ENCODE results near the gene NUP133.
A peak's percentile ranks its signal among the peaks of the same experiment; 100 is the strongest.
"Not testable (repeated sequence)": the region's sequence is repeated elsewhere in the genome, so short reads cannot be mapped to it uniquely, and the experiment has no call there.

Gene NUP133

GRCh38 chr1:229448845-229449244 lies 59.3 kb downstream of the NUP133 start:
- no peak for DNase-seq (ENCODE audit: low spot score)

GRCh38 chr1:229448354-229448753 lies 59.8 kb downstream of the NUP133 start:
- no peak for DNase-seq (ENCODE audit: low spot score)

- DNase-seq (ENCODE audit: low spot score): no peak
Observed at GRCh38 chr1:229447809-229448252, 60.3 kb downstream of the NUP133 start.

GRCh38 chr1:229445828-229446227 lies 62.3 kb downstream of the NUP133 start:
- no peak for DNase-seq (ENCODE audit: low spot score)

GRCh38 chr1:229440851-229441537 lies 67.1 kb downstream of the NUP133 start:
- no peak for DNase-seq (ENCODE audit: low spot score)

- DNase-seq (ENCODE audit: low spot score): no peak
Observed at GRCh38 chr1:229438021-229438420, 70.1 kb downstream of the NUP133 start.

GRCh38 chr1:229437443-229437842 lies 70.7 kb downstream of the NUP133 start:
- no peak for DNase-seq (ENCODE audit: low spot score)

GRCh38 chr1:229436201-229436600 lies 71.9 kb downstream of the NUP133 start:
- peak; percentile 18 for DNase-seq (ENCODE audit: low spot score)

- peak; percentile 61 for DNase-seq (ENCODE audit: low spot score)
Observed at GRCh38 chr1:229434641-229435051, 73.5 kb downstream of the NUP133 start.

- peak; percentile 45 for DNase-seq (ENCODE audit: low spot score)
Observed at GRCh38 chr1:229434005-229434640, 74.0 kb downstream of the NUP133 start, which contains the start of gene ACTA1. TSS of gene ACTA1 (minus strand) at chr1:229434094. CDS start at chr1:229433115, 979 bp downstream.

- peak; percentile 36 for DNase-seq (ENCODE audit: low spot score)
Observed at GRCh38 chr1:229433364-229434004, 74.7 kb downstream of the NUP133 start.

- DNase-seq (ENCODE audit: low spot score): peak; percentile 39
Observed at GRCh38 chr1:229432905-229433304, 75.2 kb downstream of the NUP133 start.

- peak; percentile 48 for DNase-seq (ENCODE audit: low spot score)
Observed at GRCh38 chr1:229432116-229432461, 76.1 kb downstream of the NUP133 start.

GRCh38 chr1:229431284-229432115 lies 76.6 kb downstream of the NUP133 start:
- peak; percentile 42 for DNase-seq (ENCODE audit: low spot score)

GRCh38 chr1:229430761-229431283 lies 77.3 kb downstream of the NUP133 start:
- DNase-seq (ENCODE audit: low spot score): peak; percentile 43

- no peak for DNase-seq (ENCODE audit: low spot score)
Observed at GRCh38 chr1:229428256-229428655, 79.9 kb downstream of the NUP133 start.

GRCh38 chr1:229427572-229427971 lies 80.6 kb downstream of the NUP133 start:
- DNase-seq (ENCODE audit: low spot score): no peak

- DNase-seq (ENCODE audit: low spot score): no peak
Observed at GRCh38 chr1:229425564-229426159, 82.5 kb downstream of the NUP133 start.

GRCh38 chr1:229420765-229421164 lies 87.4 kb downstream of the NUP133 start:
- peak; percentile 65 for DNase-seq (ENCODE audit: low spot score)

GRCh38 chr1:229420224-229420623 lies 87.9 kb downstream of the NUP133 start:
- no peak for DNase-seq (ENCODE audit: low spot score)

- not testable (repeated sequence) for DNase-seq (ENCODE audit: low spot score)
Observed at GRCh38 chr1:229418586-229418985, 89.6 kb downstream of the NUP133 start.

- DNase-seq (ENCODE audit: low spot score): not testable (repeated sequence)
Observed at GRCh38 chr1:229412810-229413209, 95.3 kb downstream of the NUP133 start.
